NCI-H345 treated with DMSO at 0.1 percent for 48 hours (cell line): ENCODE data around the gene ADAM10.
"Not testable (repeated sequence)": the region's sequence is repeated elsewhere in the genome, so short reads cannot be mapped to it uniquely, and the experiment has no call there.

ENCODE experiments used
- DNase-seq: peaks from one replicate; lab custom pipeline; 2025; ENCODE audit not compliant: unreplicated experiment; lab: John Stamatoyannopoulos, UW

Gene ADAM10

GRCh38 chr15:58622877-58623276, 126.6 kb downstream of the ADAM10 start:
- no peak for DNase-seq

GRCh38 chr15:58620268-58620667, 129.2 kb downstream of the ADAM10 start:
- not testable (repeated sequence) for DNase-seq

GRCh38 chr15:58616171-58616570, 133.3 kb downstream of the ADAM10 start:
- no peak for DNase-seq

- no peak for DNase-seq
Measured at GRCh38 chr15:58611731-58612676, 137.5 kb downstream of the ADAM10 start.

- no peak for DNase-seq
Measured at GRCh38 chr15:58608711-58609110, 140.8 kb downstream of the ADAM10 start.

GRCh38 chr15:58608129-58608590, 141.3 kb downstream of the ADAM10 start:
- DNase-seq, result no peak

GRCh38 chr15:58606577-58607080, 142.9 kb downstream of the ADAM10 start:
- no peak for DNase-seq

GRCh38 chr15:58605931-58606530, 143.5 kb downstream of the ADAM10 start:
- no peak for DNase-seq

GRCh38 chr15:58604455-58604923, 145.0 kb downstream of the ADAM10 start:
- no peak for DNase-seq

GRCh38 chr15:58603927-58604326, 145.6 kb downstream of the ADAM10 start:
- not testable (repeated sequence) for DNase-seq

GRCh38 chr15:58602823-58603222, 146.7 kb downstream of the ADAM10 start:
- DNase-seq, result no peak

- DNase-seq, result no peak
Measured at GRCh38 chr15:58598829-58599210, 150.7 kb downstream of the ADAM10 start.

- no peak for DNase-seq
Measured at GRCh38 chr15:58597943-58598828, 151.3 kb downstream of the ADAM10 start.

GRCh38 chr15:58595516-58596263, 153.8 kb downstream of the ADAM10 start:
- DNase-seq, result no peak

- no peak for DNase-seq
Measured at GRCh38 chr15:58594898-58595297, 154.6 kb downstream of the ADAM10 start.

- DNase-seq, result no peak
Measured at GRCh38 chr15:58593870-58594269, 155.6 kb downstream of the ADAM10 start.

GRCh38 chr15:58590926-58591325, 158.6 kb downstream of the ADAM10 start:
- no peak for DNase-seq

GRCh38 chr15:58590236-58590635, 159.3 kb downstream of the ADAM10 start:
- no peak for DNase-seq

- DNase-seq, result no peak
Measured at GRCh38 chr15:58589047-58589446, 160.5 kb downstream of the ADAM10 start.

- no peak for DNase-seq
Measured at GRCh38 chr15:58588096-58588495, 161.4 kb downstream of the ADAM10 start.
